Large intestine (tissue), 3 donors: ENCODE results near the gene PARP8. TPM values are rescaled to one million over a fixed set of nuclear protein-coding genes. Genes with fewer than 3 reads are reported as not detected.

Experiments
- DNase-seq, 2 donors: peaks; one replicate each; pipeline versions ENCODE4 v3.0.0 to v3.0.0-alpha.2; 2013
- H3K27ac ChIP-seq: one replicate; pipeline ENCODE4 v1.5.1; 2013; ENCODE audit warnings: low read length
- H3K27me3 ChIP-seq: 2 replicates; pipeline ENCODE4 v1.6.1; 2013; ENCODE audit warnings: low read length; ENCODE audit not compliant: control insufficient read depth, insufficient read depth
- H3K36me3 ChIP-seq: 2 replicates; pipeline ENCODE4 v1.6.1; 2013; ENCODE audit warnings: low read length; ENCODE audit not compliant: control insufficient read depth, insufficient read depth
- H3K4me1 ChIP-seq: one replicate; pipeline ENCODE4 v1.6.1; 2013; ENCODE audit warnings: low read length; ENCODE audit not compliant: control insufficient read depth, insufficient read depth
- H3K4me3 ChIP-seq: one replicate; pipeline ENCODE4 v1.5.1; 2013; ENCODE audit warnings: low read length
- H3K9me3 ChIP-seq: one replicate; pipeline ENCODE4 v1.6.1; 2013; ENCODE audit warnings: mild to moderate bottlenecking, low read depth, low read length, moderate library complexity; ENCODE audit not compliant: control insufficient read depth
- WGBS: methylation state at CpG from one replicate; pipeline ENCODE4 v1.1.5; 2013; ENCODE audit warnings: low lambda C conversion rate; ENCODE audit not compliant: insufficient coverage; 5-methylcytosine and 5-hydroxymethylcytosine counted together
- polyA plus RNA-seq: library from polyadenylated mRNA; unstranded; fragments of 120-200 nt; gene quantifications from one replicate; pipeline ENCODE4 v1.2.1, GENCODE V29; 2013

The PARP8 gene
- polyA plus RNA-seq, 1 donor, result 16.9 TPM

- 89% methylated on average over 3 of the region's 3 CpGs for WGBS
- H3K4me3 ChIP-seq, result no peak overlapping the region
- H3K9me3 ChIP-seq, result no peaks in the 10 kb centered on the region
- no peak for DNase-seq
- H3K4me1 ChIP-seq, result no peaks in the 10 kb centered on the region
- no peak overlapping the region for H3K27ac ChIP-seq
- no peaks in the 10 kb centered on the region for H3K36me3 ChIP-seq
- H3K27me3 ChIP-seq, result no peaks in the 10 kb centered on the region
Measured at GRCh38 chr5:50887889-50888633, 221.6 kb downstream of the PARP8 start.

GRCh38 chr5:50888751-50889150 is 222.3 kb downstream of the PARP8 start:
- Histone ChIP-seq H3K9me3 (no peaks in the 10 kb centered on the region), H3K27ac (no peak overlapping the region), H3K4me3 (no peak overlapping the region), H3K36me3 (no peaks in the 10 kb centered on the region), H3K27me3 (no peaks in the 10 kb centered on the region), H3K4me1 (no peaks in the 10 kb centered on the region)
- WGBS, result 90% methylated on average over 1 of the region's 1 CpG
- DNase-seq, result no peak

GRCh38 chr5:50889790-50890189 is 223.4 kb downstream of the PARP8 start:
- no peaks in the 10 kb centered on the region for H3K9me3 ChIP-seq
- no CpG with 5 or more reads among the region's 2 CpGs for WGBS
- DNase-seq, result no peak

More at GRCh38 chr5:50889790-50890189, 223.4 kb downstream of the PARP8 start:
- no peak overlapping the region for H3K27ac ChIP-seq
- no peaks in the 10 kb centered on the region for H3K4me1 ChIP-seq
- no peaks in the 10 kb centered on the region for H3K36me3 ChIP-seq
- no peaks in the 10 kb centered on the region for H3K27me3 ChIP-seq
- H3K4me3 ChIP-seq, result no peak overlapping the region

Other genes starting within 250 kb of the PARP8 start
- gene EMB, start 225.3 kb upstream of the PARP8 start, polyA plus RNA-seq, result 69.5 TPM